Measurements from ENCODE around the gene KLC1.

KLC1 gene

DNA sequence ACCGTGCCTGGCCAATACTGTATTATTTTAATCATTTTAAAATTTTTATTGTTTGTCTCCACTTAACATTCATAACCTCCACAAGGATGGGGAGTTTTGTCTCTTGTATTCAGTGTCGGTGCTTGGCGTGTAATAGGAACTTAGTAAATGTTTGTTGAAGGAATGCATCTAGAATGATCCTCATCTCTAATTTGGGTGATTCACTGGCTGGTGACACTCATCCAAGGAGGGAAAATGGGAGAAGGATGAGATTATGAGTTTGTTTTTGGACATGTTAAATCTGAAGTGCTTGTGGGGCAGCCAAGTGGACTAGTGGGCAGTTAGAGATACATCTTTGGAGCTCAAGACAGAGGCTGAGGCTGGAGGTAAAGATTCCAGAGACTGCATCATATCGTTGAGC, 5.1 kb downstream of the KLC1 start:
- Histone ChIP-seq H3K4me1 (peaks cover 6% of the 10 kb centered on the region), H3K27me3 (ENCODE audit: control insufficient read depth, insufficient read depth, low read length) (no peaks in the 10 kb centered on the region), H3K27ac (no peak overlapping the region), H3K4me3 (ENCODE audit: low read depth, low read length) (no peak overlapping the region), H3K9ac (no peak overlapping the region), H2AFZ (no peak overlapping the region), H3K36me3 (ENCODE audit: control insufficient read depth, insufficient read depth, low read length) (no peaks in the 10 kb centered on the region), H3K79me2 (peaks cover 80% of the 10 kb centered on the region), H3K4me2 (ENCODE audit: low read length) (no peak overlapping the region), H3K9me3 (ENCODE audit: control insufficient read depth, low read length) (no peaks in the 10 kb centered on the region)
- TF ChIP-seq, protein P1, sequence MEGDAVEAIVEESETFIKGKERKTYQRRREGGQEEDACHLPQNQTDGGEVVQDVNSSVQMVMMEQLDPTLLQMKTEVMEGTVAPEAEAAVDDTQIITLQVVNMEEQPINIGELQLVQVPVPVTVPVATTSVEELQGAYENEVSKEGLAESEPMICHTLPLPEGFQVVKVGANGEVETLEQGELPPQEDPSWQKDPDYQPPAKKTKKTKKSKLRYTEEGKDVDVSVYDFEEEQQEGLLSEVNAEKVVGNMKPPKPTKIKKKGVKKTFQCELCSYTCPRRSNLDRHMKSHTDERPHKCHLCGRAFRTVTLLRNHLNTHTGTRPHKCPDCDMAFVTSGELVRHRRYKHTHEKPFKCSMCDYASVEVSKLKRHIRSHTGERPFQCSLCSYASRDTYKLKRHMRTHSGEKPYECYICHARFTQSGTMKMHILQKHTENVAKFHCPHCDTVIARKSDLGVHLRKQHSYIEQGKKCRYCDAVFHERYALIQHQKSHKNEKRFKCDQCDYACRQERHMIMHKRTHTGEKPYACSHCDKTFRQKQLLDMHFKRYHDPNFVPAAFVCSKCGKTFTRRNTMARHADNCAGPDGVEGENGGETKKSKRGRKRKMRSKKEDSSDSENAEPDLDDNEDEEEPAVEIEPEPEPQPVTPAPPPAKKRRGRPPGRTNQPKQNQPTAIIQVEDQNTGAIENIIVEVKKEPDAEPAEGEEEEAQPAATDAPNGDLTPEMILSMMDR (IDR thresholded peaks at IDR 0.05), result no peak

DNA sequence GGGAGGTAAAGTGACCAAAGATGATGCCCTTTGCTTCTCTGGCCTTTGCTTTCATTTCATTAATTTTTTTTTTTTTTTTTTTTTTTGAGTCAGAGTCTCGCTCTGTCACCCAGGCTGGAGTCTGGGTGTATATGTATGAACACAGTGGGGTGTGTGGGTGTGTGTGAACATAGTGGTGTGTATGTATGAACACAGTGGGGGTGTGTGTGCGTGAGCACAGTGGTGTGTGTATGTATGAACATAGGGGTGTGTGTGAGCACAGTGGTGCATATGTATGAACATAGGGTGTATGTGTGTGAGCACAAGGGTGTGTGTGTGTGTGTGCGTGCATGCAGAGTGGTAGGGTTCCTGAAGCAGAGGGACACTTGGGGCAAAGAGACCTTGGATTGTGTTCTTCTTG, 9.6 kb downstream of the KLC1 start:
- Histone ChIP-seq H3K4me3 (ENCODE audit: low read depth, low read length) (no peak overlapping the region), H3K4me1 (no peaks in the 10 kb centered on the region), H3K36me3 (ENCODE audit: control insufficient read depth, insufficient read depth, low read length) (no peaks in the 10 kb centered on the region), H3K9me3 (ENCODE audit: control insufficient read depth, low read length) (no peaks in the 10 kb centered on the region), H3K27ac (no peak overlapping the region), H3K4me2 (ENCODE audit: low read length) (no peak overlapping the region), H3K27me3 (ENCODE audit: control insufficient read depth, insufficient read depth, low read length) (no peaks in the 10 kb centered on the region), H3K79me2 (peaks cover 82% of the 10 kb centered on the region), H2AFZ (no peak overlapping the region), H3K9ac (no peak overlapping the region)
- TF ChIP-seq, protein P1 (IDR thresholded peaks at IDR 0.05), result no peak

DNA sequence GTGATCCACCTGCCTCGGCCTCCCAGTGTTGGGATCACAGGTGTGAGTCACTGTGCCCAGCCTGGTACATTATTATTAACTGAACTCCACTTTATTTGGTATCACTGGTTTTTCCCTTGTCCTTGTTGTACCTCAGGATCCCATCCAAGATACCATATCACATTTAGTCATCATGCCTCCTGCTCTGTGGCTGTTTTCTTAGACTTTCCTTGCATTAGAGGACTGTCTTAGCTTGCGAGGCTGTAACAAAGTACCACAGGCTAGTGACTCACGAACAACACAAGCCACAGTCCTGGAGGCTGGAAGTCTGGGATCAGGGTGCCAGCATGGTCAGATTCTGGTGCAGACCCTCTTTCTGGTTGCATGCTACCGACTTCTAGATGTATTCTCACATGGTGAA, 12.2 kb downstream of the KLC1 start:
- H3K27ac ChIP-seq, result no peak overlapping the region

DNA sequence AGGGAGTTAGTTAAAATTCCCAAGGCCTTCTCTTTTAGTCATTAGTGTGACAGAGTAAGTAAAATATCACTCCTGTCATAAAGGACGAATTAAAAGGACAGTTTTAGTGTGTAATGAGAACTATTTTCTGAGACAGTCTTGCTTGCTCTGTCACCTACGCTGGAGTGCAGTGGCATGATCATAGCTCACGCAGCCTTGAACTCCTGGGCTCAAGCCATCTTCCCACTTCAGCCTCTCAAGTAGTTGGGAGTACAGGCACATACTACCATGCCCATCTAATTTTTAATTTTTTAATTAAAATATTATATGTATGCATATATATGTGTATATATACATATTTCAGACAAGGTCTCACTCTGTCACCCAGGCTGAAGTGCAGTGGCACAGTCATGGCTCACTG, 17.2 kb downstream of the KLC1 start:
- TF ChIP-seq, protein P1 (IDR thresholded peaks at IDR 0.05), result no peak

More for the DNA sequence above, 12.2 kb downstream of the KLC1 start:
- H3K4me1 ChIP-seq, result no peaks in the 10 kb centered on the region
- H3K79me2 ChIP-seq, result peaks cover 82% of the 10 kb centered on the region
- no peak overlapping the region for H3K4me3 ChIP-seq (ENCODE audit: low read depth, low read length)
- H3K4me2 ChIP-seq (ENCODE audit: low read length), result no peak overlapping the region
- no peaks in the 10 kb centered on the region for H3K27me3 ChIP-seq (ENCODE audit: control insufficient read depth, insufficient read depth, low read length)
- H2AFZ ChIP-seq, result no peak overlapping the region
- H3K36me3 ChIP-seq (ENCODE audit: control insufficient read depth, insufficient read depth, low read length), result no peaks in the 10 kb centered on the region
- no peaks in the 10 kb centered on the region for H3K9me3 ChIP-seq (ENCODE audit: control insufficient read depth, low read length)
- TF ChIP-seq, protein P1 (IDR thresholded peaks at IDR 0.05), result no peak
- no peak overlapping the region for H3K9ac ChIP-seq

DNA sequence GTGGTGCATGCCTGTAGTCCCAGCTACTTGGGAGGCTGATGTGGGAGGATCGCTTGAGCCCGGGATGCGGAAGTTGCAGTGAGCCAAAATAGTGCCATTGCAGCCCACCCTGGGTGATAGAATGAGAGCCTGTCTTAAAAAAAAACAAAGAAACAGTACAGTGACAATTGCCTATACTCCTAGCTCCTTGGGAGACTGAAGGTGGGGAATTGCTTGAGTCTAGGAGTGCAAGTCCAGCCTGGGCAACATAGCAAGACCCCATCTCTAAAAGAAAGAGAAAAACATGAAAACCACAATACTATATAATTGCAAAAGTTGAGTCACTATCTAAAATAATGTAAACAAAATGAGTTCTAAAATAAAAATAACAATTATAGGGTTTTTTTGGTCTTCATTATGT, 20.0 kb downstream of the KLC1 start:
- Histone ChIP-seq H3K27me3 (ENCODE audit: control insufficient read depth, insufficient read depth, low read length) (no peaks in the 10 kb centered on the region), H3K4me2 (ENCODE audit: low read length) (no peak overlapping the region), H3K36me3 (ENCODE audit: control insufficient read depth, insufficient read depth, low read length) (no peaks in the 10 kb centered on the region), H3K79me2 (peaks cover 47% of the 10 kb centered on the region), H3K4me1 (peaks cover 6% of the 10 kb centered on the region), H3K9me3 (ENCODE audit: control insufficient read depth, low read length) (no peaks in the 10 kb centered on the region), H2AFZ (no peak overlapping the region), H3K9ac (no peak overlapping the region), H3K27ac (no peak overlapping the region), H3K4me3 (ENCODE audit: low read depth, low read length) (no peak overlapping the region)
- TF ChIP-seq, protein P1 (IDR thresholded peaks at IDR 0.05), result no peak

More for the DNA sequence above, 17.2 kb downstream of the KLC1 start:
- Histone ChIP-seq H3K9ac (no peak overlapping the region), H3K4me2 (ENCODE audit: low read length) (no peak overlapping the region), H3K27me3 (ENCODE audit: control insufficient read depth, insufficient read depth, low read length) (no peaks in the 10 kb centered on the region), H3K36me3 (ENCODE audit: control insufficient read depth, insufficient read depth, low read length) (no peaks in the 10 kb centered on the region), H3K9me3 (ENCODE audit: control insufficient read depth, low read length) (no peaks in the 10 kb centered on the region), H3K27ac (no peak overlapping the region), H3K4me3 (ENCODE audit: low read depth, low read length) (no peak overlapping the region), H2AFZ (no peak overlapping the region), H3K4me1 (no peaks in the 10 kb centered on the region), H3K79me2 (peaks cover 70% of the 10 kb centered on the region)
